HAP-1 (cell line): Measurements from ENCODE around the gene PDE7B.

ENCODE experiments used
- DNase-seq, 2 experiments: peaks; one replicate each; pipeline ENCODE4 v3.0.0-alpha.2; 2016 to 2020; ENCODE audit warnings: low spot score in 2 of 2
- H3K27me3 ChIP-seq: fragments of 250-450 bp; sonication (Bioruptor Pico); 2 replicates; pipeline ENCODE4 v1.5.1; 2020; ENCODE audit warnings: low read depth, mild to moderate bottlenecking, moderate library complexity
- H3K36me3 ChIP-seq: fragments of 250-450 bp; sonication (Bioruptor Pico); replicated peaks from 2 replicates; pipeline ENCODE4 v1.5.1; 2020; ENCODE audit warnings: mild to moderate bottlenecking
- H3K4me1 ChIP-seq: fragments of 250-450 bp; sonication (Bioruptor Pico); 2 replicates; pipeline ENCODE4 v1.5.1; 2020; ENCODE audit warnings: mild to moderate bottlenecking
- H3K4me3 ChIP-seq: fragments of 250-450 bp; sonication (Bioruptor Pico); 2 replicates; pipeline ENCODE4 v1.5.1; 2020; ENCODE audit warnings: mild to moderate bottlenecking, moderate library complexity
- H3K9me3 ChIP-seq: fragments of 250-450 bp; sonication (Bioruptor Pico); 2 replicates; pipeline ENCODE4 v1.5.1; 2020; ENCODE audit warnings: mild to moderate bottlenecking, moderate library complexity
- in situ Hi-C: fragments of 300-500 bp; cut with MboI; formaldehyde crosslinking; loops from 3 replicates; pipeline ENCODE4 v1.14.3; 2020; ENCODE audit warnings: low sequenced_read_pairs, inconsistent platforms, mixed read lengths

Gene PDE7B

GRCh38 chr6:136083540-136083939, 232.0 kb downstream of the PDE7B start:
- DNase-seq = no peak
- H3K9me3 ChIP-seq = no peaks in the 10 kb centered on the region
- no peak overlapping the region for H3K4me3 ChIP-seq
- H3K4me1 ChIP-seq = no peaks in the 10 kb centered on the region
- in situ Hi-C loops = no loop called here
- H3K36me3 ChIP-seq = no peaks in the 10 kb centered on the region
- H3K27me3 ChIP-seq = peaks cover 4% of the 10 kb centered on the region; the same call in 1 of the 2 replicates

GRCh38 chr6:136084403-136084802, 232.9 kb downstream of the PDE7B start:
- DNase-seq = no peak
- Histone ChIP-seq H3K9me3 (no peaks in the 10 kb centered on the region), H3K4me3 (no peak overlapping the region), H3K36me3 (no peaks in the 10 kb centered on the region), H3K4me1 (no peaks in the 10 kb centered on the region), H3K27me3 (peaks cover 4% of the 10 kb centered on the region; the same call in 1 of the 2 replicates)
- in situ Hi-C loops = no loop called here

- no peaks in the 10 kb centered on the region for H3K36me3 ChIP-seq
- H3K9me3 ChIP-seq = no peaks in the 10 kb centered on the region
- H3K4me1 ChIP-seq = no peaks in the 10 kb centered on the region
- peaks cover 4% of the 10 kb centered on the region; the same call in 1 of the 2 replicates for H3K27me3 ChIP-seq
- DNase-seq = no peak
- no peak overlapping the region for H3K4me3 ChIP-seq
- in situ Hi-C loops = no loop called here
Measured at GRCh38 chr6:136085370-136086115, 234.0 kb downstream of the PDE7B start.

GRCh38 chr6:136086686-136087085, 235.2 kb downstream of the PDE7B start:
- no peak for DNase-seq

GRCh38 chr6:136087986-136088385, 236.5 kb downstream of the PDE7B start:
- Histone ChIP-seq H3K4me1 (no peaks in the 10 kb centered on the region), H3K9me3 (no peaks in the 10 kb centered on the region)
- in situ Hi-C loops = no loop called here

More at GRCh38 chr6:136086686-136087085, 235.2 kb downstream of the PDE7B start:
- no peaks in the 10 kb centered on the region for H3K9me3 ChIP-seq
- no peaks in the 10 kb centered on the region for H3K36me3 ChIP-seq
- H3K27me3 ChIP-seq = peaks cover 2% of the 10 kb centered on the region; the same call in 1 of the 2 replicates
- H3K4me1 ChIP-seq = no peaks in the 10 kb centered on the region
- H3K4me3 ChIP-seq = no peak overlapping the region
- in situ Hi-C loops = no loop called here

GRCh38 chr6:136088693-136089092, 237.2 kb downstream of the PDE7B start:
- in situ Hi-C loops = no loop called here

More at GRCh38 chr6:136087986-136088385, 236.5 kb downstream of the PDE7B start:
- H3K4me3 ChIP-seq = no peak overlapping the region
- H3K36me3 ChIP-seq = no peaks in the 10 kb centered on the region
- H3K27me3 ChIP-seq = no peaks in the 10 kb centered on the region
- no peak for DNase-seq

GRCh38 chr6:136089876-136090275, 238.4 kb downstream of the PDE7B start:
- in situ Hi-C loops = no loop called here
- no peak for DNase-seq
- no peaks in the 10 kb centered on the region for H3K4me1 ChIP-seq
- no peaks in the 10 kb centered on the region for H3K27me3 ChIP-seq
- no peaks in the 10 kb centered on the region for H3K36me3 ChIP-seq
- no peak overlapping the region for H3K4me3 ChIP-seq
- no peaks in the 10 kb centered on the region for H3K9me3 ChIP-seq

More at GRCh38 chr6:136088693-136089092, 237.2 kb downstream of the PDE7B start:
- no peaks in the 10 kb centered on the region for H3K9me3 ChIP-seq
- H3K36me3 ChIP-seq = no peaks in the 10 kb centered on the region
- H3K4me3 ChIP-seq = no peak overlapping the region
- no peaks in the 10 kb centered on the region for H3K4me1 ChIP-seq
- no peak for DNase-seq
- no peaks in the 10 kb centered on the region for H3K27me3 ChIP-seq

- in situ Hi-C loops = no loop called here
- Histone ChIP-seq H3K4me3 (no peak overlapping the region), H3K4me1 (no peaks in the 10 kb centered on the region), H3K27me3 (no peaks in the 10 kb centered on the region), H3K9me3 (no peaks in the 10 kb centered on the region), H3K36me3 (no peaks in the 10 kb centered on the region)
- no peak for DNase-seq
Measured at GRCh38 chr6:136090929-136091328, 239.4 kb downstream of the PDE7B start.

- H3K4me1 ChIP-seq = no peaks in the 10 kb centered on the region
- no peak for DNase-seq
- no peaks in the 10 kb centered on the region for H3K27me3 ChIP-seq
- in situ Hi-C loops = no loop called here
- no peak overlapping the region for H3K4me3 ChIP-seq
- H3K36me3 ChIP-seq = no peaks in the 10 kb centered on the region
- H3K9me3 ChIP-seq = no peaks in the 10 kb centered on the region
Measured at GRCh38 chr6:136092897-136093296, 241.4 kb downstream of the PDE7B start.

GRCh38 chr6:136093835-136094234, 242.3 kb downstream of the PDE7B start:
- in situ Hi-C loops = no loop called here

GRCh38 chr6:136094812-136095211, 243.3 kb downstream of the PDE7B start:
- H3K36me3 ChIP-seq = no peaks in the 10 kb centered on the region
- H3K4me3 ChIP-seq = no peak overlapping the region
- no peaks in the 10 kb centered on the region for H3K27me3 ChIP-seq
- H3K4me1 ChIP-seq = no peaks in the 10 kb centered on the region
- no peaks in the 10 kb centered on the region for H3K9me3 ChIP-seq
- in situ Hi-C loops = no loop called here
- no peak for DNase-seq

More at GRCh38 chr6:136093835-136094234, 242.3 kb downstream of the PDE7B start:
- no peaks in the 10 kb centered on the region for H3K4me1 ChIP-seq
- H3K36me3 ChIP-seq = no peaks in the 10 kb centered on the region
- H3K9me3 ChIP-seq = no peaks in the 10 kb centered on the region
- DNase-seq = no peak
- H3K27me3 ChIP-seq = no peaks in the 10 kb centered on the region
- H3K4me3 ChIP-seq = no peak overlapping the region

- in situ Hi-C loops = no loop called here
- Histone ChIP-seq H3K4me3 (no peak overlapping the region), H3K27me3 (no peaks in the 10 kb centered on the region), H3K9me3 (no peaks in the 10 kb centered on the region), H3K36me3 (no peaks in the 10 kb centered on the region), H3K4me1 (no peaks in the 10 kb centered on the region)
- DNase-seq = no peak
Measured at GRCh38 chr6:136095986-136096385, 244.5 kb downstream of the PDE7B start.

GRCh38 chr6:136102991-136103688, 251.6 kb downstream of the PDE7B start:
- Histone ChIP-seq H3K27me3 (no peaks in the 10 kb centered on the region), H3K36me3 (no peaks in the 10 kb centered on the region), H3K4me1 (no peaks in the 10 kb centered on the region), H3K9me3 (no peaks in the 10 kb centered on the region), H3K4me3 (no peak overlapping the region)
- DNase-seq = no peak
- in situ Hi-C loops = no loop called here

GRCh38 chr6:136103763-136104311, 252.3 kb downstream of the PDE7B start:
- in situ Hi-C loops = no loop called here
- Histone ChIP-seq H3K9me3 (no peaks in the 10 kb centered on the region), H3K36me3 (no peaks in the 10 kb centered on the region), H3K27me3 (no peaks in the 10 kb centered on the region), H3K4me3 (no peak overlapping the region), H3K4me1 (no peaks in the 10 kb centered on the region)
- no peak for DNase-seq
